NCI-H510A (cell line): ENCODE data around the gene SIAH3.

ENCODE experiments used
- DNase-seq: peaks from one replicate; lab custom pipeline; 2025; lab: John Stamatoyannopoulos, UW

Gene SIAH3

GRCh38 chr13:45742985-45743384 is 108.6 kb downstream of the SIAH3 start:
- no peak for DNase-seq

GRCh38 chr13:45737571-45738017 is 114.0 kb downstream of the SIAH3 start:
- no peak for DNase-seq

- DNase-seq, result no peak
Measured at GRCh38 chr13:45733361-45733760, 118.2 kb downstream of the SIAH3 start.

GRCh38 chr13:45732916-45733315 is 118.6 kb downstream of the SIAH3 start:
- DNase-seq, result no peak

- no peak for DNase-seq
Measured at GRCh38 chr13:45731455-45731854, 120.1 kb downstream of the SIAH3 start.

- DNase-seq, result no peak
Measured at GRCh38 chr13:45728759-45729158, 122.8 kb downstream of the SIAH3 start.
